ENCODE measurements around the gene PPIH.
"Not testable (repeated sequence)": the region's sequence is repeated elsewhere in the genome, so short reads cannot be mapped to it uniquely, and the experiment has no call there.

Gene PPIH

GRCh38 chr1:42669936-42670335 lies 11.7 kb downstream of the PPIH start:
- no peaks in the 10 kb centered on the region for H3K27me3 ChIP-seq (ENCODE audit: insufficient read depth, low read length)
- no peak overlapping the region for H3K9ac ChIP-seq (ENCODE audit: low read depth, low read length)
- peaks cover 91% of the 10 kb centered on the region for H3K36me3 ChIP-seq (ENCODE audit: insufficient read depth, low read length)
- H3K4me3 ChIP-seq (ENCODE audit: low read length) = no peak overlapping the region
- H3K9me3 ChIP-seq (ENCODE audit: insufficient read depth, low read depth, low read length) = no peaks in the 10 kb centered on the region
- H3K4me1 ChIP-seq (ENCODE audit: insufficient read depth, low read length) = no peaks in the 10 kb centered on the region
- 95% methylated on average over 3 of the region's 3 CpGs for WGBS
- no peak overlapping the region for H3K27ac ChIP-seq (ENCODE audit: low read depth, low read length)

GRCh38 chr1:42670425-42670824 lies 12.2 kb downstream of the PPIH start:
- H3K9ac ChIP-seq (ENCODE audit: low read depth, low read length) = no peak overlapping the region
- H3K27me3 ChIP-seq (ENCODE audit: insufficient read depth, low read length) = no peaks in the 10 kb centered on the region
- no peak overlapping the region for H3K4me3 ChIP-seq (ENCODE audit: low read length)
- H3K4me1 ChIP-seq (ENCODE audit: insufficient read depth, low read length) = no peaks in the 10 kb centered on the region
- H3K27ac ChIP-seq (ENCODE audit: low read depth, low read length) = no peak overlapping the region
- over 99% methylated on average over 4 of the region's 4 CpGs for WGBS
- H3K36me3 ChIP-seq (ENCODE audit: insufficient read depth, low read length) = peaks cover 91% of the 10 kb centered on the region
- H3K9me3 ChIP-seq (ENCODE audit: insufficient read depth, low read depth, low read length) = no peaks in the 10 kb centered on the region

DNA sequence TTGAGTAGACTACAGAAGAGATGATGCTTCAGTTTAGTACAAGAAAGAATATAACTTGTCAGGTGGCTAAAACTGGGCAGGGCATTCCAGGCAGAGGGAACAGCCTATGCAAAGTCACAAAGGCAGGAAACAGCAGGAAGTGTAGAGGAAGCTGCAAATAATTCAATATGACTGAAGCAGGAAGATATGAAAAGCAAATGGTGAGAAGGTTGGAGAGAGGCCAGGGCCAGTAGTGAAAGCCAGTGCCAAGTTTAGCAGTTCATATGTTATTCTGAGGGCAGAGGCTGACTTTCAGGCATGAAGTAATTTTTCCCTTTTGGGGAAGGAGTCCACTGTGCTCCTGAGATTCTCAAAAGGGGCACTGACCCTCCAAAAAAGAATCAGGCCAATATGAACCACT lies 16.0 kb downstream of the PPIH start:
- Histone ChIP-seq H3K4me3 (ENCODE audit: low read length) (no peak overlapping the region), H3K9me3 (ENCODE audit: insufficient read depth, low read depth, low read length) (no peaks in the 10 kb centered on the region), H3K27me3 (ENCODE audit: insufficient read depth, low read length) (no peaks in the 10 kb centered on the region), H3K9ac (ENCODE audit: low read depth, low read length) (no peak overlapping the region), H3K36me3 (ENCODE audit: insufficient read depth, low read length) (peaks cover 64% of the 10 kb centered on the region), H3K27ac (ENCODE audit: low read depth, low read length) (no peak overlapping the region), H3K4me1 (ENCODE audit: insufficient read depth, low read length) (no peaks in the 10 kb centered on the region)

DNA sequence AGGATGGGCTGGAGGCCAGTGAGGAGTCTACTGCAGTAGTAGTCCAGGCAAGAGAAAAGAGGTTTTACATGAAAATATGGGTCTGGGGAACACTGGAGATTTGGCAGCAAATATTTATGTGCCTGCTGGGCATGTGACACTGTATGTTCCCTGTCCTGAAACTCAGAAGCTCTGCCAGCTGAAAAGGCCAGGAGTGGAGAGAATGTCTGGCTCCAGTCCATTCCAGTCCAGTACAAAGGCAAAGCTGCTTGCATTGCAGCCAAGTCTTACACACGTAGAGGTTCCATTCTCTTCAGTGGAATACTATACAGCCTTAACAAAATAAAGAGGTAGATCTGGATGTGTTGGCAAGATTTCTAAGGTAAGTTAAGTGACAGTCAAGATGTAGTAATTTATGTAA lies 16.5 kb downstream of the PPIH start:
- Histone ChIP-seq H3K9ac (ENCODE audit: low read depth, low read length) (no peak overlapping the region), H3K27ac (ENCODE audit: low read depth, low read length) (no peak overlapping the region), H3K4me3 (ENCODE audit: low read length) (no peak overlapping the region), H3K36me3 (ENCODE audit: insufficient read depth, low read length) (peaks cover 60% of the 10 kb centered on the region), H3K4me1 (ENCODE audit: insufficient read depth, low read length) (no peaks in the 10 kb centered on the region), H3K27me3 (ENCODE audit: insufficient read depth, low read length) (no peaks in the 10 kb centered on the region), H3K9me3 (ENCODE audit: insufficient read depth, low read depth, low read length) (no peaks in the 10 kb centered on the region)
- 100% methylated on average over 1 of the region's 1 CpG for WGBS

DNA sequence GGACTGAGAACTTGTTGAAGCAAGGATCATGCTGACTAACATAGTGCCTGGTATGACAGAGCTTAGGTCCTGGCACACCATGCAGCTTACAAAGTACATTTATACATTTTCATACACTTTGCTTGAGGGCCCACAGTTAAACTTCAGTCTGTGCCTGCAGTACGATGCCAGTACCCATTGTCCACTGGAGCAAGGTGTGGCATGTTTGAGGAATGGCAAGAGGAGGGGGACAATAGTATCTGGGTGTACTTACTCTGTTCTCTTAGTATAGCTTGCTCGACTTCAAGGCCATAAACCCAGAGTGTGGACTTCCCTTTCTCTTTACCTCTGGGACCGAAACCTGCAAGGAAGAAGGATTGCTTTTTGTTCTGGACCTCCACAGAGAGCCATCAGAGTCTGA lies 17.2 kb downstream of the PPIH start:
- Histone ChIP-seq H3K27ac (ENCODE audit: low read depth, low read length) (no peak overlapping the region), H3K4me1 (ENCODE audit: insufficient read depth, low read length) (no peaks in the 10 kb centered on the region), H3K27me3 (ENCODE audit: insufficient read depth, low read length) (no peaks in the 10 kb centered on the region), H3K4me3 (ENCODE audit: low read length) (no peak overlapping the region), H3K9ac (ENCODE audit: low read depth, low read length) (no peak overlapping the region), H3K9me3 (ENCODE audit: insufficient read depth, low read depth, low read length) (no peaks in the 10 kb centered on the region), H3K36me3 (ENCODE audit: insufficient read depth, low read length) (peaks cover 52% of the 10 kb centered on the region)
- 92% methylated on average over 3 of the region's 3 CpGs for WGBS

- no peak overlapping the region for H3K9ac ChIP-seq (ENCODE audit: low read depth, low read length)
- H3K27me3 ChIP-seq (ENCODE audit: insufficient read depth, low read length) = no peaks in the 10 kb centered on the region
- no peak overlapping the region for H3K4me3 ChIP-seq (ENCODE audit: low read length)
- WGBS = 94% methylated on average over 3 of the region's 3 CpGs
- H3K27ac ChIP-seq (ENCODE audit: low read depth, low read length) = no peak overlapping the region
- H3K9me3 ChIP-seq (ENCODE audit: insufficient read depth, low read depth, low read length) = no peaks in the 10 kb centered on the region
- H3K36me3 ChIP-seq (ENCODE audit: insufficient read depth, low read length) = peaks cover 41% of the 10 kb centered on the region
- H3K4me1 ChIP-seq (ENCODE audit: insufficient read depth, low read length) = no peaks in the 10 kb centered on the region
These were observed 18.4 kb downstream of the PPIH start for GRCh38 chr1:42676534-42677087.

GRCh38 chr1:42679364-42679983 lies 21.3 kb downstream of the PPIH start:
- no peak overlapping the region for H3K9ac ChIP-seq (ENCODE audit: low read depth, low read length)
- H3K27ac ChIP-seq (ENCODE audit: low read depth, low read length) = no peak overlapping the region
- H3K4me1 ChIP-seq (ENCODE audit: insufficient read depth, low read length) = peaks cover 6% of the 10 kb centered on the region; the same call in 1 of the 2 replicates
- no peaks in the 10 kb centered on the region for H3K27me3 ChIP-seq (ENCODE audit: insufficient read depth, low read length)
- H3K9me3 ChIP-seq (ENCODE audit: insufficient read depth, low read depth, low read length) = no peaks in the 10 kb centered on the region
- H3K36me3 ChIP-seq (ENCODE audit: insufficient read depth, low read length) = peaks cover 32% of the 10 kb centered on the region
- no peak overlapping the region; the same call in 1 of the 2 replicates for H3K4me3 ChIP-seq (ENCODE audit: low read length)
- 95% methylated on average over 9 of the region's 10 CpGs for WGBS

- Histone ChIP-seq H3K27ac (ENCODE audit: low read depth, low read length) (no peak overlapping the region), H3K9me3 (ENCODE audit: insufficient read depth, low read depth, low read length) (no peaks in the 10 kb centered on the region), H3K4me3 (ENCODE audit: low read length) (no peak overlapping the region; the same call in 1 of the 2 replicates), H3K27me3 (ENCODE audit: insufficient read depth, low read length) (no peaks in the 10 kb centered on the region), H3K9ac (ENCODE audit: low read depth, low read length) (no peak overlapping the region), H3K36me3 (ENCODE audit: insufficient read depth, low read length) (peaks cover 32% of the 10 kb centered on the region), H3K4me1 (ENCODE audit: insufficient read depth, low read length) (peaks cover 12% of the 10 kb centered on the region)
- WGBS = 91% methylated on average over 2 of the region's 2 CpGs
These were observed 21.8 kb downstream of the PPIH start for GRCh38 chr1:42680055-42680454.

- H3K27me3 ChIP-seq (ENCODE audit: insufficient read depth, low read length) = no peaks in the 10 kb centered on the region
- H3K4me1 ChIP-seq (ENCODE audit: insufficient read depth, low read length) = peaks cover 22% of the 10 kb centered on the region
- no peaks in the 10 kb centered on the region for H3K9me3 ChIP-seq (ENCODE audit: insufficient read depth, low read depth, low read length)
- H3K36me3 ChIP-seq (ENCODE audit: insufficient read depth, low read length) = peaks cover 32% of the 10 kb centered on the region
- 7% methylated on average over 18 of the region's 18 CpGs for WGBS
- H3K9ac ChIP-seq (ENCODE audit: low read depth, low read length) = peak overlapping the region; percentile 96
- H3K4me3 ChIP-seq (ENCODE audit: low read length) = peak overlapping the region; percentile 92
- H3K27ac ChIP-seq (ENCODE audit: low read depth, low read length) = peak overlapping the region; percentile 87
These were observed 22.9 kb downstream of the PPIH start for GRCh38 chr1:42680921-42681683.

- no peaks in the 10 kb centered on the region for H3K27me3 ChIP-seq (ENCODE audit: insufficient read depth, low read length)
- H3K4me1 ChIP-seq (ENCODE audit: insufficient read depth, low read length) = peaks cover 25% of the 10 kb centered on the region
- H3K27ac ChIP-seq (ENCODE audit: low read depth, low read length) = peak within 1 kb of the TSS; percentile 87
- peak within 1 kb of the TSS; percentile 96 for H3K9ac ChIP-seq (ENCODE audit: low read depth, low read length)
- under 1% methylated on average over 54 of the region's 54 CpGs for WGBS
- H3K4me3 ChIP-seq (ENCODE audit: low read length) = peak within 1 kb of the TSS; percentile 92
- H3K36me3 ChIP-seq (ENCODE audit: insufficient read depth, low read length) = peaks cover 35% of the 10 kb centered on the region
- H3K9me3 ChIP-seq (ENCODE audit: insufficient read depth, low read depth, low read length) = no peaks in the 10 kb centered on the region
These were observed 23.7 kb downstream of the PPIH start, which contains the start of gene YBX1 for GRCh38 chr1:42681741-42682483. Gene YBX1, plus strand, starts transcription at chr1:42682418. Its CDS starts 148 bp downstream, at chr1:42682566.

GRCh38 chr1:42682484-42682738 lies 24.2 kb downstream of the PPIH start:
- Histone ChIP-seq H3K27ac (ENCODE audit: low read depth, low read length) (peak overlapping the region; percentile 62; the same call in 1 of the 2 replicates), H3K9ac (ENCODE audit: low read depth, low read length) (peak overlapping the region; percentile 95), H3K36me3 (ENCODE audit: insufficient read depth, low read length) (peaks cover 37% of the 10 kb centered on the region), H3K4me1 (ENCODE audit: insufficient read depth, low read length) (peaks cover 25% of the 10 kb centered on the region), H3K4me3 (ENCODE audit: low read length) (peak overlapping the region; percentile 92)
- under 1% methylated on average over 33 of the region's 33 CpGs for WGBS
- not testable (repeated sequence) for H3K27me3 ChIP-seq (ENCODE audit: insufficient read depth, low read length); H3K9me3 ChIP-seq (ENCODE audit: insufficient read depth, low read depth, low read length)

Measured in HUES64 (cell line).